Erythroblast (primary cell): Measurements from ENCODE around the gene ID1.

Experiments
- GATA1 ChIP-seq: IDR thresholded peaks from 2 replicates; pipeline ENCODE4 v1.6.1; 2011; ENCODE audit warnings: low read depth, mild to moderate bottlenecking, control low read depth, low read length, moderate library complexity
- POLR2A ChIP-seq: IDR thresholded peaks from 2 replicates; pipeline ENCODE4 v1.6.1; 2011; ENCODE audit warnings: mild to moderate bottlenecking, low read length

DNA sequence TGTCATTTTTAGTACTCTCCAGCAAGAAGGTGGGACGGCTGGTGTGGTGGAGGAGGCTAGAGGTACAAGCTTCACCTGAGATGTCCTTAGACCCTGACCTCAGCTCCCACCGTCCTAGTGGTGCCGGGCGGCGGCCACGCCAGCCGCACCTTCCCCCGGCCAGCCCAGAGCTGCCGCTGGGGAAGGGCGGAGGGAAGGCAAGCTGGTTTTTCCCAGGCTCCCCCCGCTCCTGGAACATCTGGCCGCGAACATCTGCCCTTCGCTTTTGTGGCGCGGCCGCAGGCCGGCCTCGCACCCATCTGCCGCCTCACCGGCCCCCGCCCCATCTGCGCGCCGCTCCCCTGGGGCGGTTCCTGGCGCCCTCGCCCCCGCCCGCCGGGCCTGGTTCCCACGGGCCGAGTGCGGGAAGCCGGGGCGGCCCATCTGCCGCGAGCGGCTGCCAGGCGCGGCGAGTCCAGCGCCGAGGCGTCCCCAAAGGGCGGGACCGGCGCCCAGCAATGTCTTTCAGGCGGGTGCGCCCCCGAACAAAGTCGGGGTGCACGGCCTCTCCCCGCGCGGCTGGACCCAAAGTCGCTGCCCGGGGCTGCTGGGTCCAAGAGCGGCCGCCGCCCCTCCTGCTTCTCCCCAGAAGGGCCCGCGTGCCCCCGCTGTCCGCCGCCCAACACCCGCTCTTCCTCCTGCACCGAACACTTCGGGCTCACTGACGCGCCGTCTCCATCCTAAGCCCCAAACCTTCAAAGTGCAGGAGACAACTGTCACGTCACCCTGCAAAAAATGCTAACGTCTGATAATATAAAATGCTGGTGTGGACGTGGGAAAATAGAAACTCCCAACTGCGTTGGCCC, 17.3 kb upstream of the ID1 start:
- no peak for TF ChIP-seq POLR2A
- no peak for TF ChIP-seq GATA1
